ENCODE results near the gene P3H4.

Gene P3H4

DNA sequence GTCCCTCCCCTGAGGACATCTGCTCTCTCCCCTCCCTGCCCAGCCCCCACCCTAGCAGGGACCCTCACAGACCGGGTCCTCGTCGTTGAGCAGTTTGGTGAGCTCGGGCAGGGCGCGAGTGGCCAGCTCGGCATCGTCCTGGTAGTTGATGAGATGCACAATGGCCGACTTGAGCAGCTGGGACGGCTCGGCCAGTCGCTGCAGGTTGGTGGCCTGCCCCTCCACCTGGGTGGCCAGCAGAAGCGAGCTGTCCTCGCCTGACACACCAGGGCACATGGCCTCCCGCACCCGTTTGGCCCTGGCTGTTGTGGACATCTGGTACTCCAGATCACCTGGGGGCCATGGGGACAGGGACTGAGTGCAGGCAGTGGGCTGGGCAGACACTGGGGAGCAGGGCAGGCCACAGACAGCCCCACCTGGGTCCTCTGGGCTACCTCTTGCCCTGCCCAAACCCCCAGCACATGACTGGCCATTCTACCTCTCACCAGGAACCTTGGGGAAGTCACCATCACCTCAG, 42.3 kb downstream of the P3H4 start:
- no peak for DNase-seq

DNA sequence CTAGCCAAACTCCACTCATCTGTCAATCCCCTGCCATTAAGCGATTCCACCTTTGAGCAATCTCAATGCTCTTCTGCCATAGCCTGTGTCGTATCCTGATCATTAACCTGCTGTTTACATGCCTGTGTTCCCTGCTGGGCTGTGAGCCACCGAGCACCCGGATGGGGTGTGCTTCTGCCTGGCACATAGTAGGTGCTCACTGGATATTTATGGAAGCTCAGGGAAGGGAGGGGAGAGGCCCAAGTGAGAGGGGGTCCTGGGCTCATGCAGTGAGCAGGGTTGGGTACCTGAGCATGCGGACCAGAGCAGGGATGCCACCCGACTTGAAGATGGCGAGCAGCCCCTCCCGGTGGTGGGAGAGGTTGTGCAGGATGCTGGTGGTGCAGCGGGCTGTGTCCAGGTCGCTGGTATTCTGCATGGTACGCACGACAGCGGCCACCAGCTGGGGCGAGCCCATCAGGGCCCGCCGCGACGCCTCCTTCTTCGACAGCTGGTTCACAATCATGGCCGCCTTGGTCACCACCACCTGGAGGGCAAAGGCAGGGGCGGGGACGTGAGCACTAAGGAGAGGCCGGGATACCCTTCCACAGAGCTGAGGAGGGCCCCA, 43.0 kb downstream of the P3H4 start:
- no peak for DNase-seq

DNA sequence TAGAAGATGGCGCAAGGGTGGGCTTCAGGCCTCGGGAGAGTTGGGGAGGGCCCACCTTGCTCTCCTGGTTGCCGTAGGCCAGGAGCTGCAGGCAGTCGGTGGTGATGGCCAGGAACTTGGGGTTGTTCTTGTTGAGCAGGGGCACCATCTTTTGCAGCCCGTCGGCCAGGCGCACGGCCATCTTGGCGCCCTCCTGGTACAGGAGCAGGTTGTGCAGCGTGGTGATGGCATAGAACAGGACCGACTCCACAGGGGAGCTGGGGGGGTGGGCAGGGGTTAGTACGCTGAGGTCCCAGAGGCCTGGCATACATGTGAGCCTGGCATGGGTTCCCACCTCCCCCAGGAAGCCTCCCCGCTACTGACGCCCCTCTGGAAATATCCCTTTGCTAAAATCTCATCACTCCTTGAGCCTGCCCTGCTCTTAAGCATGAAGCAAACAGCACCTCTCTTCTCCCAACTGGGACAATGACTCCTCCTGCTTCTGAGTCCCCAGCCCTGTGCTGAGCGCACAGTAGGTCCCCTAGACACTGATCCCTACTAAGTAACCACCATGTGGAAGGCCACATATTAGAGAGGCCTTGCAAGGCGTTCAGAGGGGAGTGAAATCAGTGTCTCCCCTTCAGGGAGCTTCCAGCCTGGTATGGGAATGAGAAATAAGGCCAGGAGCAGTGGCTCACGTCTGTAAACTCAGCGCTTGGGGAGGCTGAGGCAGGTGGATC, 44.3 kb downstream of the P3H4 start:
- no peak for DNase-seq

DNA sequence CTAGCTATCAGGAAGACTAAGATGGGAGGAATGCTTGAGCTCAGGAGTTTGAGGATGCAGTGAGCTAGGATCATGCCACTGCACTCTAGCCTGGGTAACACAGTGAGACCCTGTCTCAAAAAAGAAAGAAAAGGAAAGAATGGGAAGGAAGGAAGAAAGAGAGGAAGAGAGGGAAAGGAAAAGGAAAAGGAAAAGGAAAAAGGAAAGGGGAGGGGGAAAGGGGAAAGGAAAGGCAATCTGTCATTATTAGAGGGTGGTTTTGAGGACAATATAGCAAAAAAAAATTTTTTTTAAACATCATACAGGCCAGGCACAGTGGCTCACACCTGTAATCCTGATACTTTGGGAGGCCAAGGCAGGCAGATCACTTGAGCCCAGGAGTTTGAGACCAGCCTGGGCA, 45.6 kb downstream of the P3H4 start:
- no peak for DNase-seq

DNA sequence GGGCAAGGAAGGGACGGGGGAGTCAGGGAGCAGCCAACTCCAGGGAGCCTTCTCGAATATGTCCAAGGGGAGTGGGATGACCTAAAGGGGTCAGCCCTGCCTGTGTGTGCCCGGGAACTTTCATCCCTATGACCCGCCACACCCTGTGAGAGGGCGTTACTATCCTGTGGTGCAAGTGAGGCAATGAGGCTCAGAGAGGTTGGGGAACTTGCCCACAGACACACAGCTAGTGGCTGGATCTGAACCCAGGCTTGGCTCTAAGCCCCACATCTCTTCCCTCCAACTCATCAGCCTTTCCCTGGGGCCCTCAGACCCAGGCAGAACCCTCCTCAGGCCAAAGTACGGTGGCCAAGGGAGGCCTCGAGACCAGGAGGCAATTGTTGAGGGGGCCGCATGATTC, 48.4 kb downstream of the P3H4 start:
- no peak for DNase-seq

DNA sequence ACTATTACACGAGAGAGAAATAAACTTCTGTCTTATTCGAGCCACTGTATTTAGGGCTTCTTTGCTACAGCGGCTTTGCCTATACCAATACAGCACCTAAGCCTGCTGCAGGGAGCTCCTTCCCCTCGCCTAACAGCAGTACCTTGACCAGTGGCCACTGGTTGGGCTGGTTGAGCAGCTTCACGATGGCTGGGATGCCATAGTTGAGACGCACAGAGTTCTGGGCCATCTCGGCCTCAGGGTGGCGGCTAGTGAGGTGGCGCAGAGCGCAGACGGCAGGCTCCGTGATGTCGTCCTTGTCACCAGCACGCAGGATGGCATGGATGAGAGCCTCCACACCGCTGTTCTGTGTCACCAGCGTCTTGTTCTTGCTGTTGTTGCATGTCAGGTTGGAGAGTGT, 48.9 kb downstream of the P3H4 start:
- no peak for DNase-seq

DNA sequence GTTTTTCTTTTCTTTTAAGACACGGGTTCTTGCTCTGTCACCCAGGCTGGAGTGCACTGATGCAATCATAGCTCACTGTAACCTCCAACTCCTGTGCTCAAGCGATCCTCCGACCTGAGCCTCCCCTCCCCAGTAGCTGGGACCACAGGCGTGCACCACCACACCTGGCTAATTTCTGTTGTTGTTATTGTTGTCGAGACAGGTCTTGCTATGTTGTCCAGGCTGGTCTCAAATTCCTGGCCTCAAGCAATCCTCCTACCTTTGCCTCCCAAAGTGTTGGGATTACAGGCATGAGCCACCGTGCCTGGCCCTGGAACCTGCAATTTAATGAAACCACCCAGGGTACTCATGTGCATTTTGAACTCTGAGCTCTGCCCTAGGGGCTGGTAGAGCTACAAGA, 49.4 kb downstream of the P3H4 start:
- no peak for DNase-seq

DNA sequence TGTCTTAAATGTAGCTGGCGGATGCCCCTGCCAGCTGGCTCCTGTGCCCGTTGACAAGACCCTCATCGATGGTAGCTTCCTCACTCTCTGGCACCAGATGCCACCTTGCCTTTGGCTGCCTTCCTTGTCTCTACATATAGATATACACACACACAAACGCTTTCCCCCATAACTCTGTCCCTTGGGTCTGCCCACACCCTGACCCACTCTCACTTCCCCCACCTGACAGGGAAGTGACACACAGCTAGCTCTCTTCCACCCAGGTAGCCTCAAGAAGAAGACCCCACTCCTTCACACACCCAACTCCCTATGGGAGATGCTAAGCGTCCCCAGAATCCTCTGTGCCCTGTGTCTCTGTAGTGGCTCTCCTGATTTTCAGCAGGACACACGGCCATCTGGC, 50.9 kb downstream of the P3H4 start:
- no peak for DNase-seq

DNA sequence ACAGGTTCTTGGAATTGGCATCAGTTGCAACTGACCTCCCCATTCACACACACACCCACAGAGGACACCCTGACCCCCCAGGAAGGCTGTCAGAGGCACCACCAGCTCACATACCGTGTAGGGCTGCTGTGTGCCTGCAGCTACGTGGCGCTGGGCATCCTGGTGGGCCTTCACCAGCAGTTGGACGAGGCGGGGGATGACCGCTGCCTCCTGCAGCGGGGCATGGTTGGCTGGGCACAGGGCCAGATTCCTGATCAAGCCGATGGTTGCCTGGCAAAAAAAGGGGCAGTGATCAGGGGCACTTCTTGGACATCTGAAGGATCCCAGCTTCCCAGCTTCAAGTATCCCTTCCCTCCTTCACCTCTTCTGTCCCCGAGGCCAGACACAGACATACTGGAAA, 53.1 kb downstream of the P3H4 start:
- no peak for DNase-seq

DNA sequence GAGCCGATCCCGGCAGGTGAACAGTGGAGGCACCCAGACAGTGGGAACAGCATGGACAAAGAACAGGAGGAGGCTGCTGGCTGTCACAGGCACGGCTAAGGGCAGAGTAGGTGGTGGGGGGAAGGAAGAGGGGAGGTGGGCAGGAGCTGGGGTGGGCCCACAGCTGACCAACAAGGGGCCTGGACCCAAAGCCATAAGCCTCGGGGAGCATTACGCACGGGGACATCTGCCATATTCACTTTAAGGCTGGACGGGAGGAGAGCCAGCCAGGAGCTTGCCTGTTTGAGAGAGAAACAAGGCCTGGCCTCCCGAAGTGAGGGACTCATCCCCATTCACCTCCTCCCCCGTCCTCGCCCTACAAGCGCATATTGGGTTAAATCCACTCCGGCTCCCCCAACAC, 57.7 kb downstream of the P3H4 start:
- DNase-seq, result no peak

Data from NCI-H1417 (cell line).